Activated CD8-positive, alpha-beta T cell treated with anti-CD3 and anti-CD28 coated beads for 36 hours (primary cell): Measurements from ENCODE around the gene GPC5. TPM values are rescaled to one million over a fixed set of nuclear protein-coding genes. Genes with fewer than 3 reads are reported as not detected.

ENCODE experiments used
- ATAC-seq: fragments of 200-7000 bp; cut with Tn5 transposase; one replicate; pipeline ENCODE4 v1.10.0; 2021; ENCODE audit warnings: mild to moderate bottlenecking, moderate library complexity
- CTCF ChIA-PET: fragments of 350-600 bp; sonication (Branson Sonifier 250); formaldehyde crosslinking; loops from one replicate; lab custom pipeline; 2021; ENCODE audit warnings: antibody characterized with exemption; lab: Charles Lee
- POLR2A ChIA-PET: fragments of 350-600 bp; sonication (Branson Sonifier 250); formaldehyde crosslinking; loops from one replicate; lab custom pipeline; 2021; ENCODE audit warnings: antibody characterized with exemption; lab: Charles Lee
- DNase-seq: peaks from one replicate; pipeline ENCODE4 v3.0.0-alpha.2; 2020
- H3K27ac Mint-ChIP-seq: one replicate; pipeline ENCODE4 v1.8.0; 2021; ENCODE audit warnings: mild to moderate bottlenecking, mixed read lengths
- H3K27me3 Mint-ChIP-seq: one replicate; pipeline ENCODE4 v1.8.0; 2021; ENCODE audit warnings: mixed read lengths
- H3K36me3 Mint-ChIP-seq: one replicate; pipeline ENCODE4 v1.8.0; 2021; ENCODE audit warnings: low read depth, mixed read lengths
- H3K4me1 Mint-ChIP-seq: one replicate; pipeline ENCODE4 v1.8.0; 2021; ENCODE audit warnings: low read depth, mixed read lengths
- H3K4me3 Mint-ChIP-seq: one replicate; pipeline ENCODE4 v1.8.0; 2021; ENCODE audit warnings: mild to moderate bottlenecking, moderate library complexity, mixed read lengths
- H3K9me3 Mint-ChIP-seq: one replicate; pipeline ENCODE4 v1.8.0; 2021; ENCODE audit warnings: mixed read lengths
- intact Hi-C: fragments of 100-400 bp; cut with micrococcal nuclease; formaldehyde crosslinking; loops from one replicate; pipeline ENCODE4 v1.10.0; 2022
- total RNA-seq, 2 experiments: library from RNA; stranded (reverse); gene quantifications; one replicate each; pipeline ENCODE4 v1.2.3, GENCODE V29; 2021
- TF ChIP-seq, protein P1 (sequence below): fragments of 200-600 bp; IDR thresholded peaks from one replicate; pipeline ENCODE4 v1.8.0; 2022; ENCODE audit warnings: antibody characterized with exemption, mild to moderate bottlenecking

GPC5 gene
- total RNA-seq, 2 experiments from 2014 or later = 0.13 to 0.14 TPM

DNA sequence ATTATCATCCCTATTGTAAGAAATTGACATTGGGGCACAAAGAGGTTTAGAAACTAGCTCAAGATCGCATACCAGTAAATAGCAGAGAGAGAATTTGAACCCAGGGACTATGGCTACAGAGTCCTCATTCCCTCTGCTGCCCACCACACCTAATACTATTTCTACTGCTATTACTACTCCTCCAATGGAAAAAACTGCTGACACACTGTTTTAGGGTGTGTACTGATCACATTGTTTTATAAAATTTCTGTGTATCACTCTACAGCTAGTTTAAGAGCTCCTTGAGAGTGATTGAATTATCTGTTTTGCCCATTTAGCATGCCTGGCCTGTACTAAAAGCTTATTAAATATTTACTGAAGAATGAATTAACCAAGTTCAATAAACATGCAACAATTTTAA lies 552.4 kb downstream of the GPC5 start:
- POLR2A ChIA-PET = no interaction called here

DNA sequence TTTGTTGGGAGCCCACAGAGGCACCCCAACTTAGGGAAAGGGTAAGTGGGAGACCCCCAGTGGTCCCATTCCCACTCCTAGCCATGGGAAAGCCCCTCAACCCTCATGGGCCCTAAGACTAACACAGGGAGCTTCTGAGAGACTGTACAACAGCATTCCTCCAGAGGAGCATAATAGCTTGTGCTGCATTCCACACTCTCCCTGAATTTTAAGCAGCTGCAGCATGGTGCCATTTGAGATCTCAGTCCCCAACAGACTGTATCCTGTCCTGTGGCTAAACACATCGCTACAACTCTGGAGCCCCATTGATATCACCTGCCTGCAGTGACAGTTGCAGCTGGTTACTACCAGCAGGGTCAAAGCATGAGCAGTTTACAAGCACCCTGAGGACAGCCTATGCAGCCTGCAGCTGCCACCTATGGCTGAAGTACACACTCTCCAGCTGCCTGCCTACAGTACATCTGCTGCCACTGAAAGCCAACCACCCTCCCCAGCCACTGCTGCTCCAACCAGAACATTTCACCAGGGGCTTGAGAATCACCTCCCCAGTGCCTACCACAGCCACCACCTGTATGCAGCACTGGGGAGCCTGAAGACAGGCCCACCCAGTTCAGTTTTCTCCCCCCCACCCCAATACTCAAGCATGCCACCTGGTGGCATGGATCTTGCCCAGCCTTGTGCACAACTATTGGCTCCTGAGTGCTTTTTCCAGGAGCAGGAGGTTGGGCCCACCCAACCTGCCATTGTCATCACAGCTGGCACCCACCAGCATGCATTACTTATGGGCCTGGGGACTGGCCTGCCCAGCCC lies 557.3 kb downstream of the GPC5 start:
- H3K27ac Mint-ChIP-seq = no peak overlapping the region
- H3K27me3 Mint-ChIP-seq = no peaks in the 10 kb centered on the region
- no peaks in the 10 kb centered on the region for H3K4me1 Mint-ChIP-seq
- ChIA-PET POLR2A (no interaction called here), CTCF (no interaction called here)
- no peak for ATAC-seq
- no peaks in the 10 kb centered on the region for H3K9me3 Mint-ChIP-seq
- TF ChIP-seq, protein P1, sequence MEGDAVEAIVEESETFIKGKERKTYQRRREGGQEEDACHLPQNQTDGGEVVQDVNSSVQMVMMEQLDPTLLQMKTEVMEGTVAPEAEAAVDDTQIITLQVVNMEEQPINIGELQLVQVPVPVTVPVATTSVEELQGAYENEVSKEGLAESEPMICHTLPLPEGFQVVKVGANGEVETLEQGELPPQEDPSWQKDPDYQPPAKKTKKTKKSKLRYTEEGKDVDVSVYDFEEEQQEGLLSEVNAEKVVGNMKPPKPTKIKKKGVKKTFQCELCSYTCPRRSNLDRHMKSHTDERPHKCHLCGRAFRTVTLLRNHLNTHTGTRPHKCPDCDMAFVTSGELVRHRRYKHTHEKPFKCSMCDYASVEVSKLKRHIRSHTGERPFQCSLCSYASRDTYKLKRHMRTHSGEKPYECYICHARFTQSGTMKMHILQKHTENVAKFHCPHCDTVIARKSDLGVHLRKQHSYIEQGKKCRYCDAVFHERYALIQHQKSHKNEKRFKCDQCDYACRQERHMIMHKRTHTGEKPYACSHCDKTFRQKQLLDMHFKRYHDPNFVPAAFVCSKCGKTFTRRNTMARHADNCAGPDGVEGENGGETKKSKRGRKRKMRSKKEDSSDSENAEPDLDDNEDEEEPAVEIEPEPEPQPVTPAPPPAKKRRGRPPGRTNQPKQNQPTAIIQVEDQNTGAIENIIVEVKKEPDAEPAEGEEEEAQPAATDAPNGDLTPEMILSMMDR = no peak
- H3K36me3 Mint-ChIP-seq = no peaks in the 10 kb centered on the region
- intact Hi-C loops = no loop called here
- DNase-seq = no peak
- no peak overlapping the region for H3K4me3 Mint-ChIP-seq

More for the DNA sequence above, 552.4 kb downstream of the GPC5 start:
- no peak overlapping the region for H3K27ac Mint-ChIP-seq
- H3K27me3 Mint-ChIP-seq = no peaks in the 10 kb centered on the region
- no peaks in the 10 kb centered on the region for H3K36me3 Mint-ChIP-seq
- H3K4me1 Mint-ChIP-seq = no peaks in the 10 kb centered on the region
- CTCF ChIA-PET = no interaction called here
- ATAC-seq (no peak), DNase-seq (no peak)
- H3K4me3 Mint-ChIP-seq = no peak overlapping the region
- intact Hi-C loops = no loop called here
- H3K9me3 Mint-ChIP-seq = no peaks in the 10 kb centered on the region
- TF ChIP-seq, protein P1 = no peak

DNA sequence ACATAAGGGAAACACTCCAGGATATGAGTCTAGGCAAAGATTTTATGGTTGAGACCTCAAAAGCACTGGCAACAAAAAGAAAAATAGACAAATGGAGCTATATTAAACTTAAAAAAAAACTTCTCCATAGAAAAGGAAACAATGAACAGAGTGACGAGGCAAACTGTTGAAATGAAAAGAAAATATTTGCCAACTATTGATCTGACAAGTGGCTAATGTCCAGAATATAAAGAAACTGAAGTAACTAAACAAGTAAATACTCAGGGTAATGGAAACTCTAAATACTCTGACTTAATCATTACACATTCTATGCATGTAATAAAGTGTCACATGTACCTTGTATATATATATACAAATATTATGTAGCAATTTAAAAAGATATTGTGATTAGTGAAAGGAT lies 562.5 kb downstream of the GPC5 start:
- H3K36me3 Mint-ChIP-seq = no peaks in the 10 kb centered on the region

DNA sequence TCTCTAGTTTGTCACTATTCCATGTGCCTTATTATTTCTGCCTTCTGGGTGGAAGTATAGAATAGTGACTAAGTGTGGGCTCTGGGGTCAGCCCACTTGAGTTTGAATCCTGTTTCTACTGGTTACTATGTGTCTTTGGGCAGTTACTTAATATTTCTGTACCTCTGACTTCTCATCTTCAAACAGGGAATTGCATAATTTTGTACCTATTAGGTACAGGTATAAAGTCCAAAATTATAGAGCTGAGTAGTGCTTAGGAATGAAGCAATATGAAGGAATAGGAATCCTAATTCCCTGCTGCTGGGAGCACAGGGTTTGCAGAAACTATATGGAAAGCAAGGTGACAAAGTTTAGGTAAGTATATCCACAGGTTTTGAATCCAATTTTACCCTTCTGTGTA lies 564.5 kb downstream of the GPC5 start:
- Mint-ChIP-seq H3K27me3 (no peaks in the 10 kb centered on the region), H3K9me3 (peaks cover 9% of the 10 kb centered on the region), H3K27ac (no peak overlapping the region), H3K36me3 (no peaks in the 10 kb centered on the region), H3K4me3 (no peak overlapping the region), H3K4me1 (no peaks in the 10 kb centered on the region)
- no peak for DNase-seq
- CTCF ChIA-PET = no interaction called here
- POLR2A ChIA-PET = no interaction called here
- TF ChIP-seq, protein P1 = no peak
- intact Hi-C loops = no loop called here
- no peak for ATAC-seq

More for the DNA sequence above, 562.5 kb downstream of the GPC5 start:
- Mint-ChIP-seq H3K27me3 (no peaks in the 10 kb centered on the region), H3K27ac (no peak overlapping the region), H3K9me3 (peaks cover 9% of the 10 kb centered on the region), H3K4me3 (no peak overlapping the region), H3K4me1 (no peaks in the 10 kb centered on the region)
- no peak for ATAC-seq
- ChIA-PET CTCF (no interaction called here), POLR2A (no interaction called here)
- intact Hi-C loops = no loop called here
- DNase-seq = no peak
- TF ChIP-seq, protein P1 = no peak

DNA sequence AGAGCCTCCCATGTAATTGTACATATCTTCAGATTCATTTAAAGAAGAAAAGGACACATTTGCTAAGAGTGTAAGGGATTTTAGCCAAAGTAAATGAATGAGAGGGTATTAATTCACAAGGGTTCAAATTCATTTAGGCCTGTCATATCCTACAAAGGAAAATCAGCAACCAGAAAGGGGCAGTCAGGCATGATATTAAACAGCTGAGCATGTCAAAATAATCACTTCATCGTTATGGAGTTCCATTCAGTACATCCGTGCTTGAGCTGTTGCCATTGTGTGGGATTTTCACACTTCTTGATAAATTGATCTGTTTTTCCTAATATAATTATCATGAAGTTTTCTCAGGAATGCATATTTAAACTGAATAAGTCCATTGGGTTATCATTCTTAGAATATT lies 567.1 kb downstream of the GPC5 start:
- intact Hi-C loops = no loop called here
- ATAC-seq (no peak), DNase-seq (no peak)
- CTCF ChIA-PET = no interaction called here
- Mint-ChIP-seq H3K27me3 (no peaks in the 10 kb centered on the region), H3K36me3 (no peaks in the 10 kb centered on the region), H3K4me3 (no peak overlapping the region), H3K4me1 (no peaks in the 10 kb centered on the region), H3K9me3 (peaks cover 9% of the 10 kb centered on the region), H3K27ac (no peak overlapping the region)
- POLR2A ChIA-PET = no interaction called here
- TF ChIP-seq, protein P1 = no peak
